GM18507 (cell line): Measurements from ENCODE around the gene ABCA2.

ENCODE experiments used
- DNase-seq: peaks from one replicate; pipeline ENCODE4 v3.0.0; 2011; ENCODE audit warnings: low read depth; ENCODE audit not compliant: insufficient read length; ENCODE audit errors: extremely low spot score
- FAIRE-seq: peaks from 2 replicates; lab custom pipeline; 2011; peaks lifted over from hg19 to GRCh38; lab: Jason Lieb, UNC

Gene ABCA2

GRCh38 chr9:136958898-136959850 lies 68.9 kb downstream of the ABCA2 start:
- no peak for FAIRE-seq
- DNase-seq, result no peak

- no peak for FAIRE-seq
Observed at GRCh38 chr9:136958473-136958872, 69.6 kb downstream of the ABCA2 start.

GRCh38 chr9:136957901-136958300 lies 70.1 kb downstream of the ABCA2 start:
- FAIRE-seq, result no peak
- DNase-seq, result no peak

More at GRCh38 chr9:136958473-136958872, 69.6 kb downstream of the ABCA2 start:
- DNase-seq, result no peak

- FAIRE-seq, result no peak
- DNase-seq, result no peak
Observed at GRCh38 chr9:136957461-136957860, 70.6 kb downstream of the ABCA2 start.
